Progenitor cell of endocrine pancreas (in vitro differentiated cells): ENCODE results near the gene CATSPERZ. TPM values are rescaled to one million over a fixed set of nuclear protein-coding genes. Genes with fewer than 3 reads are reported as not detected.
A peak's percentile ranks its signal among the peaks of the same experiment; 100 is the strongest.

Experiments
- DNase-seq: peaks from one replicate; pipeline ENCODE4 v3.0.0; 2021; ENCODE audit warnings: low spot score; ENCODE audit not compliant: unreplicated experiment
- H3K27ac Mint-ChIP-seq: 2 replicates; pipeline ENCODE4 v1.8.0; 2021; ENCODE audit warnings: mild to moderate bottlenecking, moderate library complexity, mixed read lengths
- H3K27me3 Mint-ChIP-seq: 2 replicates; pipeline ENCODE4 v1.8.0; 2021; ENCODE audit warnings: mixed read lengths
- H3K36me3 Mint-ChIP-seq: 2 replicates; pipeline ENCODE4 v1.8.0; 2022; ENCODE audit warnings: mixed read lengths; ENCODE audit not compliant: insufficient read depth
- H3K4me1 Mint-ChIP-seq: 2 replicates; pipeline ENCODE4 v1.8.0; 2021; ENCODE audit warnings: low read depth, mixed read lengths
- H3K4me3 Mint-ChIP-seq: 2 replicates; pipeline ENCODE4 v1.8.0; 2021; ENCODE audit warnings: low read depth, mild to moderate bottlenecking, moderate library complexity, mixed read lengths
- H3K9me3 Mint-ChIP-seq: 2 replicates; pipeline ENCODE4 v1.8.0; 2021; ENCODE audit warnings: low read depth, mixed read lengths
- CTCF ChIP-seq: fragments of 200-600 bp; sonication (generic); IDR thresholded peaks from one replicate; pipeline ENCODE4 v1.5.0; 2021; ENCODE audit warnings: antibody characterized with exemption, mild to moderate bottlenecking; ENCODE audit not compliant: unreplicated experiment
- long read RNA-seq: library from polyadenylated mRNA; unstranded; transcript quantifications from one replicate; pipeline ENCODE4 v2.0.0, GENCODE V29; 2020
- total RNA-seq: library from RNA; stranded (reverse); gene quantifications from 2 replicates; pipeline ENCODE4 v1.2.1, GENCODE V29; 2021

CATSPERZ gene
- not detected in 2 replicates for total RNA-seq
- long read RNA-seq: 0 reads

GRCh38 chr11:64299847-64300648 lies at the start of gene CATSPERZ:
Gene CATSPERZ, plus strand, starts transcription at chr11:64300358. Its CDS starts 53 bp downstream, at chr11:64300411.
- no peak for DNase-seq
- H3K4me1 Mint-ChIP-seq: peaks cover 7% of the 10 kb centered on the region
- H3K9me3 Mint-ChIP-seq: no peaks in the 10 kb centered on the region
- peaks cover under 1% of the 10 kb centered on the region for H3K36me3 Mint-ChIP-seq
- peak within 1 kb of the TSS; percentile 82 for H3K27ac Mint-ChIP-seq
- peak within 1 kb of the TSS; percentile 58 for H3K4me3 Mint-ChIP-seq
- peaks cover 69% of the 10 kb centered on the region for H3K27me3 Mint-ChIP-seq
- no peak for TF ChIP-seq CTCF

- Mint-ChIP-seq H3K36me3 (no peaks in the 10 kb centered on the region), H3K4me1 (peaks cover 11% of the 10 kb centered on the region), H3K27me3 (peaks cover 3% of the 10 kb centered on the region), H3K9me3 (no peaks in the 10 kb centered on the region), H3K4me3 (peak overlapping the region; percentile 44), H3K27ac (no peak overlapping the region)
- no peak for TF ChIP-seq CTCF
- DNase-seq: no peak
These were observed 49.6 kb upstream of the CATSPERZ start for GRCh38 chr11:64250415-64251015.

DNA sequence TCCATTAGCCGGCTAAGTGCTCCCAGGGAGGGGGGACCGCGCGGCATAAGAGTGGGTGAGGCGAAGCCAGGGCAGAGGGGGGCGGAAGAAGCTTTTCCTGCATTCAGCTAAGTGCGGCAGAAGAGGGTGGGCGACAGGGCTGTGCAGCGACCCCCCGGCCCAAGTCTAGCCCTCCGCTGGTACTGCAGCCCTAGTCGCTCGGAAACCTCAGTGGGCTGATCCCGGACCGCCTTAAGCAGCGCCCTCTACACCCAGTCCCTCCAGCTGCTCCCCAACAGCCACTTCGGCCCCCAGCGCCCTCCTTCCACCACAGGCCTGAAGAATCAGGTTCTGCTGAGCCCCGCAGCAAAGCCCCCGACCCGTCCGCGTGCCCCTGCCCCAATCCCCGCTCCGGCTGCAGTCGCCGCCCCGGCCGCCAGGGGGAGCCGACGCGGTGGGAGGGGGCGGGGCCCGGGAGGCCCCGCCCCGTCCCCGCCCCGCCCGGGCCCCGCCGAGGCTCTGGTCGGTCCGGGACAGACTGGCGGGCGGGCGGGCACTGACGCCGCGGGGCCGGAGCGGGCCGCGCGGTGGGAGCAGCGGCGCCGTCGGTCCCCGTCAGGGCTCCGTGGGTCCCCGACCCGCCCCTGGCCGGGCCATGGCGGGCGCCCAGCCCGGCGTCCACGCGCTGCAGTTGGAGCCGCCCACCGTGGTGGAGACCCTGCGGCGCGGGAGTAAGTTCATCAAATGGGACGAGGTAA lies 49.0 kb upstream of the CATSPERZ start, which contains the start of gene PLCB3:
Gene PLCB3 (plus strand): TSS at position 515 of the 737 bp plus-strand sequence. CDS start 120 bp downstream, at position 635.
- no peaks in the 10 kb centered on the region for H3K9me3 Mint-ChIP-seq
- no peaks in the 10 kb centered on the region for H3K36me3 Mint-ChIP-seq
- H3K27me3 Mint-ChIP-seq: peaks cover 3% of the 10 kb centered on the region
- H3K4me1 Mint-ChIP-seq: peaks cover 11% of the 10 kb centered on the region
- DNase-seq: peak; percentile 66
- H3K27ac Mint-ChIP-seq: no peak within 1 kb of the TSS
- H3K4me3 Mint-ChIP-seq: peak within 1 kb of the TSS; percentile 82
- TF ChIP-seq CTCF: peak; percentile 79

DNA sequence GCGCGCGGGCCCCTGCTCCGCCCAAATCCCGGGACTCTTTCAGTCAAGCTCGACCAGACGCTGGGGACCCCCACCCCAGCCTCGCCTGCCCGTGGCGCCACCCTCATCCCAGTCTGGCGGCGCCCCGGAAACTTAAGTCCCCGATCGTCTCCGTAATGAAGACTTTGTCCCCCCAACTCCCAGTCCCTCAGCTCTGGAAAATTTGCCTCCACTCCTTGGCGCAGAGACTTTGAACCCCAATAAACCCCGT lies 48.5 kb upstream of the CATSPERZ start:
- Mint-ChIP-seq H3K27ac (no peak overlapping the region), H3K4me1 (peaks cover 11% of the 10 kb centered on the region), H3K27me3 (peaks cover 3% of the 10 kb centered on the region), H3K4me3 (peak overlapping the region; percentile 82), H3K9me3 (no peaks in the 10 kb centered on the region), H3K36me3 (no peaks in the 10 kb centered on the region)
- no peak for DNase-seq
- no peak for TF ChIP-seq CTCF

DNA sequence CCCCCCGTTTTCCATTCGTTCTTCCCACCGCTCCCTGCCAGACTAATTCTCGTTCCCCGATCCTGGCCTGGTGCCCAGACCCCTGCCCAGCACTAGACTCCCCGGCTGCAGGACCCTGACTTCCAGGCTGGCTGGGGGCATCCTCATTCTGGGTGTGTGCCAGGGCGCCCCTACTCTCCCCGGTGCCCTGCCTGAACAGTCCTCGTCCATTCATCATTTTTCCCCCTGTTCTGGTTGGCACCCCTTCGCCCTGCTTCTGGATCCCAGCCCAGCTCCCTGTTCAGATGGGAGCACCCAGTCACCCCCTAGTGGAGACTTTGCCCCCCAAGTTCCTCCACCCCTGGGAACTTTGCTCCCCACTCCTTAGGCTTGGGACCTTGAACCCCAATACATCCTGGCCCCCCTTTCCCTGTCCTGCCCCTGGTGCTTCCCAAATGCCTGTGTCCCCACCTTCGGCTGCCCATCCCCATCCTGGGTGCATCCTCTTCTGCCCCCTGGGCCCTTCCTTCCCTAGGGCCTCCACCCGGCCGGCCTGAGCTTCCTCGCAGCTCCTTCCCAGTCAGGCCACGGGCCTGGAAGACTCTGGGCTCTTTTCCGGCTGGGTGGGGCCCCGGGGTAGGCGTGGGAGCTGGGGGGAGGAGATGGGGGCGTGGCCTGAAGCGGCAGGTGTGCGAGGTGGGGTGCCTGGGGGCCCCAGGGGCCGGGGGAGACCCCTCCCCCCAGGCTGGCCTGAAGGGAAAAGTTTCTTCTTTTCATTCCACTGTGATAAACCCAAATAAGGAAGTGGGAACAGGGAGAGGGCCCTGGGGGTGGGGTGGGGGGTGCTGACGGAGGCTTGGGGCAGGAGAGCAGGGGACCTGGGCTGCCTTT lies 47.9 kb upstream of the CATSPERZ start:
- Mint-ChIP-seq H3K36me3 (no peaks in the 10 kb centered on the region), H3K4me1 (peaks cover 11% of the 10 kb centered on the region), H3K27ac (no peak overlapping the region), H3K27me3 (peaks cover 3% of the 10 kb centered on the region), H3K9me3 (no peaks in the 10 kb centered on the region), H3K4me3 (peak overlapping the region; percentile 82)
- peak; percentile 24 for TF ChIP-seq CTCF
- DNase-seq: no peak
